BJ (cell line): ENCODE measurements around the gene PRR22. TPM values are rescaled to one million over a fixed set of nuclear protein-coding genes. Genes with fewer than 3 reads are reported as not detected.

Experiments
- CTCF ChIA-PET: fragments of 350-600 bp; formaldehyde crosslinking; extraction: SDS; loops from one replicate; lab custom pipeline; 2021; ENCODE audit warnings: antibody characterized with exemption, inconsistent platforms; lab: Yijun Ruan, JAX
- POLR2A ChIA-PET: fragments of 300-600 bp; sonication (Branson Sonifier 250); formaldehyde crosslinking; extraction: SDS; loops from one replicate; lab custom pipeline; 2021; ENCODE audit warnings: antibody characterized with exemption; lab: Charles Lee
- DNase-seq: peaks from one replicate; pipeline ENCODE4 v3.0.0-alpha.2; 2011; ENCODE audit warnings: low read depth
- H3K27me3 ChIP-seq: 2 replicates; pipeline ENCODE4 v1.6.0; 2011; ENCODE audit warnings: low read length; ENCODE audit not compliant: control insufficient read depth, insufficient read depth
- H3K36me3 ChIP-seq: 2 replicates; pipeline ENCODE4 v1.5.1; 2011; ENCODE audit warnings: low read length; ENCODE audit not compliant: control insufficient read depth, insufficient read depth
- H3K4me3 ChIP-seq: 2 replicates; pipeline ENCODE4 v1.5.1; 2011; ENCODE audit warnings: low read depth, mild to moderate bottlenecking, control low read depth, low read length
- CTCF ChIP-seq: IDR thresholded peaks from 2 replicates; pipeline ENCODE4 v1.5.1; 2011; ENCODE audit warnings: low read depth, mild to moderate bottlenecking, control low read depth, inconsistent platforms, low read length, moderate library complexity; ENCODE audit not compliant: insufficient read depth
- polyA plus RNA-seq: library from polyadenylated mRNA; depleted of rRNA; stranded (reverse); fragments of >200 nt; gene quantifications from 2 replicates; pipeline ENCODE4 v1.2.3, GENCODE V29; 2011

Gene PRR22
- polyA plus RNA-seq, 1 experiment = 0.53 TPM

GRCh38 chr19:5814123-5814851, 29.7 kb upstream of the PRR22 start:
- CTCF ChIA-PET = interaction anchor here (0.5 to 1.3 kb wide), 2 partner anchors 10 to 20 kb away, joined by 3 to 5 read pairs; no protein-coding TSS in a partner anchor
- POLR2A ChIA-PET = no interaction called here
- DNase-seq = no peak
- Histone ChIP-seq H3K4me3 (no peak overlapping the region), H3K27me3 (peaks cover 3% of the 10 kb centered on the region; the same call in 1 of the 2 replicates), H3K36me3 (no peaks in the 10 kb centered on the region)
- no peak for TF ChIP-seq CTCF

GRCh38 chr19:5811117-5811516, 26.6 kb upstream of the PRR22 start:
- POLR2A ChIA-PET = no interaction called here

GRCh38 chr19:5809469-5809868, 24.9 kb upstream of the PRR22 start:
- POLR2A ChIA-PET = no interaction called here
- CTCF ChIA-PET = no interaction called here
- no peak for TF ChIP-seq CTCF
- no peak for DNase-seq
- peaks cover 4% of the 10 kb centered on the region for H3K27me3 ChIP-seq
- no peaks in the 10 kb centered on the region for H3K36me3 ChIP-seq
- H3K4me3 ChIP-seq = no peak overlapping the region

More at GRCh38 chr19:5811117-5811516, 26.6 kb upstream of the PRR22 start:
- peaks cover 4% of the 10 kb centered on the region for H3K27me3 ChIP-seq
- DNase-seq = no peak
- H3K4me3 ChIP-seq = no peak overlapping the region
- no peak for TF ChIP-seq CTCF
- CTCF ChIA-PET = interaction anchor here (0.6 to 1.4 kb wide), 2 partner anchors 82 to 211 kb away, joined by 3 to 5 read pairs; no protein-coding TSS in a partner anchor
- no peaks in the 10 kb centered on the region for H3K36me3 ChIP-seq

GRCh38 chr19:5809053-5809452, 24.5 kb upstream of the PRR22 start:
- Histone ChIP-seq H3K36me3 (no peaks in the 10 kb centered on the region), H3K27me3 (peaks cover 6% of the 10 kb centered on the region), H3K4me3 (no peak overlapping the region)
- no peak for DNase-seq
- CTCF ChIA-PET = interaction anchor here (0.6 to 1.0 kb wide), 2 partner anchors 47 to 84 kb away, joined by 3 read pairs; no protein-coding TSS in a partner anchor
- no peak for TF ChIP-seq CTCF
- POLR2A ChIA-PET = no interaction called here

- no peak overlapping the region for H3K4me3 ChIP-seq
- no peaks in the 10 kb centered on the region for H3K36me3 ChIP-seq
- DNase-seq = no peak
- POLR2A ChIA-PET = no interaction called here
- CTCF ChIA-PET = interaction anchor here (0.6 to 1.0 kb wide), 3 partner anchors 48 to 85 kb away, joined by 3 to 4 read pairs (median 3); no protein-coding TSS in a partner anchor
- H3K27me3 ChIP-seq = peaks cover 6% of the 10 kb centered on the region
- no peak for TF ChIP-seq CTCF
Measured at GRCh38 chr19:5808120-5808816, 23.7 kb upstream of the PRR22 start.
